Measurements from ENCODE around the gene ACTRT2. TPM values are rescaled to one million over a fixed set of nuclear protein-coding genes. Genes with fewer than 3 reads are reported as not detected.

ACTRT2 gene
- total RNA-seq, 1 experiment from 2014 or later: not detected

DNA sequence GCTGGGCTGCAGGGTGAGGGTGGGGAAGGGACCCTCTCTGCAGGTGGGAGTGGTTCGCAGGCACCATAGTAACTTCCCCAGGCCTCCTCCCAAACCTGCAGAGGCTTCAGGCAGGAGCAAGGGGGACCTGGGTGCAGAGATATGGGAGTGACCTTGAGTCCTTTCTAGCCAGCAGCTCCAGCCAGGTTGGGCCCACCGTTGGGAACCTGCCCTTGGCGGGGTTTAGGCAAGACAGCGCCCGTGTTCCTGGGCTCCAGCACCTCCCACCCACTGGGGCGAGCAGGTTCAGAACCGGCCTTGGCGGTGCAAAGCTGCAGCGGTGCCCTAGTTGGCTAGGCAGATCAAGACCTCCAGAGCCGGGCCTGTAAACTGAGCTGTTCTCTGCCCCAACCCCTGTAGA is 45.6 kb downstream of the ACTRT2 start:
- Histone ChIP-seq H3K4me1 (ENCODE audit: insufficient read depth, low read length) (no peaks in the 10 kb centered on the region), H4K91ac (ENCODE audit: insufficient read length, low read depth, low read length) (no peak overlapping the region), H3T11ph (ENCODE audit: low read length) (no peak overlapping the region), H3K9ac (ENCODE audit: extremely low read depth, insufficient read length, low read length) (no peak overlapping the region), H3K56ac (ENCODE audit: insufficient read length, low read depth, low read length) (no peak overlapping the region), H4K20me1 (ENCODE audit: control insufficient read depth, insufficient read depth, insufficient read length) (no peaks in the 10 kb centered on the region), H3K9me3 (ENCODE audit: control insufficient read depth, low read depth, low read length) (no peaks in the 10 kb centered on the region), H3K4me2 (ENCODE audit: insufficient read depth, insufficient read length, low read length) (no peak overlapping the region), H2BK12ac (ENCODE audit: insufficient read length, low read depth, low read length) (no peak overlapping the region), H3K27me3 (ENCODE audit: insufficient read depth, low read length) (peaks cover 79% of the 10 kb centered on the region), H3K79me2 (ENCODE audit: insufficient read depth, low read length) (no peaks in the 10 kb centered on the region), H3K14ac (ENCODE audit: insufficient read depth, low read length) (no peak overlapping the region), H2BK15ac (ENCODE audit: low read depth, low read length) (no peak overlapping the region), H3K79me1 (ENCODE audit: insufficient read depth, low read depth, low read length, poor library complexity, severe bottlenecking) (no peaks in the 10 kb centered on the region), H3K18ac (ENCODE audit: insufficient read length, low read depth, low read length) (no peak overlapping the region), H4K8ac (replicated peaks; ENCODE audit: insufficient read length, low read depth, low read length) (no peak overlapping the region), H3K23ac (ENCODE audit: insufficient read length, low read depth, low read length) (no peak overlapping the region), H3K27ac (ENCODE audit: insufficient read length, low read depth, low read length) (no peak overlapping the region), H2AFZ (ENCODE audit: low read length) (no peak overlapping the region), H3K23me2 (ENCODE audit: insufficient read length, low read depth, low read length, poor library complexity, severe bottlenecking) (peaks cover 15% of the 10 kb centered on the region), H2BK20ac (ENCODE audit: low read depth, low read length, poor library complexity, severe bottlenecking) (no peak overlapping the region), H3K4ac (ENCODE audit: low read depth, low read length) (no peak overlapping the region), H2AK5ac (ENCODE audit: insufficient read length, low read length) (no peak overlapping the region), H4K5ac (ENCODE audit: insufficient read length, low read depth, low read length) (no peak overlapping the region), H2BK120ac (ENCODE audit: low read depth, low read length, poor library complexity, severe bottlenecking) (no peak overlapping the region), H2BK5ac (ENCODE audit: insufficient read length, low read length) (no peak overlapping the region)
- TF ChIP-seq CTCF (conservative IDR thresholded peaks at IDR 0.05): no peak
- Mint-ChIP-seq H3K27ac (no peak overlapping the region), H3K27me3 (ENCODE audit: low read depth) (peaks cover 86% of the 10 kb centered on the region), H3K4me1 (peaks cover 5 to 20% of the 10 kb centered on the region in 2 experiments), H3K36me3 (ENCODE audit: insufficient read depth in 1 of 3, low read depth in 3 of 3) (no peaks in the 10 kb centered on the region), H3K9me3 (no peaks in the 10 kb centered on the region), H3K4me3 (no peak overlapping the region)
- no peak for DNase-seq
- no CpG with 5 or more reads among the region's 10 CpGs for whole genome bisulfite sequencing (ENCODE audit: extremely low coverage, insufficient read length, low lambda C conversion rate)
